ENCODE measurements around the gene SYNDIG1.

SYNDIG1 gene

DNA sequence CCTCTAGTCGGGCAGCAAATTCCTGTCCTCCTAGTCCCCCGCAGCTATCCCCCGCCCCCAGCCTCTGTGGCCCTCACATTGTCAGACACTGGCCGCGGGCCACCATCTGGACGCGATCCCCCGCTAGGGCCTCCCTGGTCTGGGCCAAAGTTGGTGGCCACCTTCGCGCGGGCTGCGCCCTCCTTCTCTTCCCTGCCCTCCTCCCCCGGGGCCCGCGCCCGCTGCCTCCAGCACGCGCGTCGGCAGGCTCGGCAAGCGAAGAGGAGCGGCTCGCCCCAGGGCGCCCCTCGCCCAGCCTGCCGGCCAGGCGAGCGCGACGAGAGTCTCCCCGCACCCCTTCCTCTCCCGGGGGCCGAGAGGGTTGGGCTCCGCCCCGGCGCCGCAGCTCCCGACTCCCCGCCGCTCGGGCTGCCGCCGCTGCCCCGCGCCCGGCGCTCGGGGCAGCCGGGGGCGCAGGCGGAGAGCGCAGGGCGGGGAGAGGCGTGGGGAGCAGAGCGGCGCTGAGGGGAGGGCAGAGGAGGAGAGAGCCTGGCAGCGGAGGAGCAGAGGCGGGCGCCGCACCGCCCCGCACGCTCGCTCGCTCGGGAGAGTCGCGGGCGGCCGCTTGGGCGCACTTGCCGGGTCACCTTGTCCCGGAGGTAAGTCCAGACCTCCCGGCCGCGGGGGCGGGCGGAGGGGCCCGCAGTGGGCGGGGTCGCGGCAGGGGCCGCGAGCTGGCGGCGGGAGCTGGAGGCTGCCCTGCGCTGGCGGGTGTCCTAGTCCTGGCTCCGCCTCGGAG is at the start of gene SYNDIG1:
TSS of gene SYNDIG1 (plus strand) at position 514 of the 778 bp plus-strand sequence. CDS start 73,469 bp downstream, outside the sequence.
- DNase-seq: no peak

DNA sequence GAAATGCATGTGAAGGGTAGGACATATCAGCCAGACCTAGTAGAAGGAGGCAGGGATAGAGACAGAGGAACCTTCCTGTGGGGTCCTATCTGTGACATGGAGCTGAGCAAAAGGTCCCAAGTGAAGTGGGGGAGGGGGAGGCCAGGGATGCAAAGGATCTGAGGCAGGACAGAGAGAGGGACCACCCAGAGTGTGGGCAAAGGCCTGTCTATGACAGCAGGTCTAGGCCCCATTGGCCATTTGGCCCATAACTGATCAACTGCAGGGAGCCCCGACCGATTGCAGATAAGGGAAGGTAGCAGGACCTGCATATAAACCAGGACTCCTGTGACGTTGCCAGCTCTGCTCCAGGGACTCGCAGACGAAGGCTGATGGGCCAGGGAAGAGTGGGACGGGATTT is 49.6 kb upstream of the SYNDIG1 start:
- DNase-seq: no peak

DNA sequence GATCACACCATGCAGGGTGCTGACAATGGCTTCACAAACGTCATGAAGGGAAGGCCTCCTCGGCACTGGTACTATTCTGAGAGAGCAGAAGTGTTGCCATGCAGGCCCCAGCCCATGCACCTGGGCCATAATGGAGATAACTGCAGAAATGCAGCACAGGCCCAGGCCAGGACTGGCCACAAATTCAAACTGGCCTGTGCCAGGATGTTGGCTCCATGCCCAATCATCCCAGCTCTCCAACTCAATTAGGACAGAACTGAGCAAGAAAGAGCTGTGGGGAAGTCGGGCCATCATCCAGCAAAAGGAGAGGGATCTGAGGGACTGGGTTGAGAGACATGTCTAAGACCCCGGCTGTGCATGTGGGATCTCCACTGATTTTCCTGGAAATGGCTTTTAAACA is 48.9 kb upstream of the SYNDIG1 start:
- no peak for DNase-seq

DNA sequence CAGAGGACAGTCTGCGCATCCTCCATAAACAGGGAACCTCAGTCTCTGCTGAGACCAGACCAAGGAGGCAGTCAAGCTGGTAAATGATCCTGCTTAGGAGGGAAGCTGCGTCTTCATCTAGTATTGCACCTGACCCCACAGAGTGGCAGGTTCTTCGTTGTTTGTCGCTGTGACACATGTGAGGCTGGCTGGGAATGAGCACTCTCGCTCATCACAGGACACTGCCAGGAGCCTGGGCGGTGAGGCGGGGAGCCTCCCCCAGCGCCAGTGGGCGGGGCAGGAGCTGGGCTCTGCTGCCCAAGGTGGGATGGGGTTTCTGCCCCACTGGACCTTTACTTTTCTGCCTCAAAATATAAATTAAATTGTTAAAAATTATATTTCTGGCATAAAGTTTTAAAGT is 48.4 kb upstream of the SYNDIG1 start:
- no peak for DNase-seq

DNA sequence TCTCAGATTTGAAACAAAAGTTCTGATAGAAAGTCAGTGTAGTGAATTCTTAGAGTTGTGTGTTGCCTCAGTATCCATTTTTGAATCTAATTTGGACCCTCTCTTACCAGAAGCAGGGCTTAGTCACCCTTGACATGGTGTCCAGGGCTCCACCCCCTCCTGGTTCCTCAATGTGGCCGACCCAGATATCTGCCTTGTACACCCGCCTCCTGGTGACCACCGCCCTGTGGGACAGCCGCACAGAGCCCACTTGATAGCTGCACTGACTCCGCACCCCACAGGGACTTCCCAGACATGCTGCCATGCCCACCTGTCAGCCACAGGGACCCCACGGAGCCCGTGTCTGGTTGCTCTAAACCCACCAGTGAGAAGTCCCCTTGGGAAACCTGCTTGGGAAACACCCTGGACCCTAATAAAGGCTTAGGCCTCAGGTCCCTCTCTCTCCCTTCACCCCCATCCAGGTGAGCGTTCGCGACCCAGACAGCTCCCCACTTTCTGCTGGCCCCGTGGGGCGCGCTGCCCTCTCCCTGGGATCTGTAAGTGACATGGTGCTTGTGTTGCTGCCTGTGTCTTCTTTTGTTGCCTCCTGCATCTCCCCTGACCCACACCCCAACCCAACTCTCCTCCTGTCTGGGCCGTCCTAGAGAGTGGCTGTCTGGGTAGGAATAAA is 47.2 kb upstream of the SYNDIG1 start:
- DNase-seq: no peak

DNA sequence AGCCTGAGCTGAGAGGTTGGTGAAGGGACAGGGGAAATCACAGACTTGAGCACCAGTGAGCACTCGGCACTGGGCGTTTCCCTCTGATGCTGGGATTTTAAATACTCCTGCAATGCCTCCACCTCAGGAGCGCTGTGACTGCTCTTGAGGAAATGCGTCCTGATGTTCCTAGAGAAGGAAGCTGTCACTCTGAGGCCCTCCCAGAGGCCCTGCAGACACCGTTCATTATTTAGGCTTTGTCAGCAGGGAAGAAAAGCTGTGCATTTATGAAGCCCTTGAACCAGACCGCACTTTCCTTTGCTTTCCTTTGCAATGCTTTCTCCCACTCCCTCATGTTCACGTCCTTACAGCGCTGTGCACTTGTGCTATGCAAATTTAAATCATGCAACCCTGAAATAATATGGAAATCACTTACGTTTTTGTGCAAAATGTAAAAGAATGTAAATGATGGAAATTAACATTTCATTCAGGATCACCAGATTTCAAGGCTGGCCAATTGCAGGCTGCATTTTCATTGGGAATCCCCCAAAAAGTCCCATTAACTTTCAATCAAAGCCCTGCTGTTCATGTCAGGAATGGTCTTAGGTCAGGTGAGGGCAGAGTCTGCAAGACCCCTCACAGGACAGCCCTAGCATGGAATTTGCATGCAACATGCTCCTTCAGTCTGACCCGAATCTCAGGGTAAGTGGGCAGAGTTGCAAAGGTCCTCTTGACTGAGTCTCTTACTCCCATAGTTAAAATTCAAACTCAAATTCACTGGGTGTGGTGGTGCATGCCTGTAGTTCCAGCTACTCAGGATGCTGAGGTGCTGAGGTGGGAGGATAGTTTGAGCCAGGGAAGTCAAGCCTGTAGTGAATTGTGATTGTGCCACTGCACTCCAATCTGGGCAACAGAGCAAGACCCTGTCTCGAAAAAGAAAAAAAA is 45.8 kb upstream of the SYNDIG1 start:
- DNase-seq: no peak

DNA sequence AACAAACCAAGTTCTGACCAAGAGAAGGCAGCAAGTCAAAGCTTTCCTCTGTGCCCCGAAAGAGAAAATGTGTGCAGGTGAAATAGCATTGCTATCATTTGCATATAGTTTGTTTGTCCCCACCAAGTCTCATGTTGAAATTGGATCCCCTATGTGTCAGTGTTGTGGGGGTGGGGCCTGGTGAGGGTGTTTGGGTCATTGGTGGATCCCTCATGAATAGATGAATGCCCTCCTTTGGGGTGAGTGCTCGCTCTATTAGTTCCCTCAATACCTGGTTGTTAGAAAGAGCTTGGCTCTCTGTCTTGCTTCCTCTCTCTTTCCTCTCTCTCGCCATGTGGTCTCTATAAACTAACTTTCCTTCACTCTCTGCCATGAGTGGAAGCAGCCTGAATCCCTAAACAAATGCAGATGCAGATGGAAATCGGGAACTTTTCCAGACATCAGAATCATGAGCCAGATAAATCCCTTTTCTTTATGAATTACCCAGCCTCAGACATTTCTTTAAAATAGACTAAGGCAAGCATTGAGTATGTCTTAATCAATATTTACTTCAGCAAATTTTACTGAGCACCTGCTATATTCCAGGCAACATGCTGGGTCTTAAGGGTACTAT is 43.8 kb upstream of the SYNDIG1 start:
- no peak for DNase-seq

DNA sequence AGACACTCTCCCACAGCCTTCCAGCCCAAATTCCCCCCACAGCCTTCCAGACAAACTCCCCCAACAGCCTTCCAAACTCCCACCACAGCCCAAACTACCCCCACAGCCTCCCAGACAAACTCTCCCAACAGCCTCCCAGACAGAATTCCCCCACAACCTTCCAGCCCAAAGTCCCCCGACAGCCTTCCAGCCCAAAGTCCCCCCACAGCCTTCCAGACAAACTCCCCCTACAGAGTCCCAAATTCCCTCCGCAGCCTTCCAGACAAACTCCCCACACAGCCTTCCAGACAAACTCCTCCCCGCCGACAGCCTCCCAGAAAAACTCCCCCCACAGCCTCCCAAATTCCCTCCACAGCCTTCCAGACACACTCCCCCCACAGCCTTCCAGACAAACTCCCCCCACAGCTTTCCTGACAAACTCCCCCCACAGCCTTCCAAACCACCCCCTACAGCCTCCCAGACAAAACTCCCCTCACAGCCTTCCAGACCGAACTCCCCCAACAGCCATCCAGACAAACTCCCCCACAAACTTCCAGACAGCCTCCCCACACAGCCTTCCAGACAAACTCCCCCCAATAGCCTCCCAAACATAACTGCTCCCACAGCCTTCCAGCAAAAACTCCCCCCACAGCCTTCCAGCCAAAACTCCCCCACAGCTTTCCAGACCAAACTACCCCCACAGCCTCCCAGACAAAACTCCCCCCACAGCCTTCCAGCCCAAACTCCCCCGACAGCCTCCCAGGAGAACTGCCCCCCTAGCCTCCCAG is 38.0 kb upstream of the SYNDIG1 start:
- DNase-seq: no peak

DNA sequence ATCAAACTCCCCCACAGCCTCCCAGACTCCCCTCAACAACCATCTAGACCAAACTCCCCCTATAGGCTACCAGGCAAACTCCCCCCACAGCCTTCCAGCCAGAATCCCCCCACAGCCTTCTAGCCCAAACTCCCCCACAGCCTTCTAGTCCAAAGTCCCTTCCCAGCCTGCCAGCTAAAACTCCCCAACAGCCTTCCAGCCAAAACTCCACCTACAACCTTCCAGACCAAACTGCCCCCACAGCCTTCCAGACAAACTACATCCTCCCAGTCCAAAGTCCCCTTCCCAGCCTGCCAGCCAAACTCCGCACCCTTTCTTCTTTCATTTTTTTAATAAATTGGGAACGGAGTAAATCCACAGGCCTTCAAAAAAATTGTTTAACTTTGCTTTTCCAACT is 37.4 kb upstream of the SYNDIG1 start:
- no peak for DNase-seq

DNA sequence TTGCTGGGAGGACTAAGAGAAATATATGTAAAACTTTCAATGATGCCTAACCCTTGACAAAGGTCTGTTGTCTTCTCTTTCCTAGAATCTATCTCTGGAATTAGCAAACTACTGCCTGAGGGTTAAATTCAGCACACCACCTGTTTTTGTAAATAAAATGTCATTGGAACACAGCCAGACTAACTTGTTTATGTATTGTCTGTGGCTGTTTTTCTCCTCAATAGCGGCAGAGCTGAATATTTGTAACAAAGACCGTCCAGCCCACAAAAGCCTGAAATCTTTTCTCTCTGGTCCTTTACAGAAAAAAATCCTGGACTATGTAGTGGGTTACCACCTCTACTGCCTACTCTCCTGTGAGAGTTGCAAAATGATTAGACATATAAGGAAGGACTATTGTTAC is 33.3 kb upstream of the SYNDIG1 start:
- no peak for DNase-seq

DNA sequence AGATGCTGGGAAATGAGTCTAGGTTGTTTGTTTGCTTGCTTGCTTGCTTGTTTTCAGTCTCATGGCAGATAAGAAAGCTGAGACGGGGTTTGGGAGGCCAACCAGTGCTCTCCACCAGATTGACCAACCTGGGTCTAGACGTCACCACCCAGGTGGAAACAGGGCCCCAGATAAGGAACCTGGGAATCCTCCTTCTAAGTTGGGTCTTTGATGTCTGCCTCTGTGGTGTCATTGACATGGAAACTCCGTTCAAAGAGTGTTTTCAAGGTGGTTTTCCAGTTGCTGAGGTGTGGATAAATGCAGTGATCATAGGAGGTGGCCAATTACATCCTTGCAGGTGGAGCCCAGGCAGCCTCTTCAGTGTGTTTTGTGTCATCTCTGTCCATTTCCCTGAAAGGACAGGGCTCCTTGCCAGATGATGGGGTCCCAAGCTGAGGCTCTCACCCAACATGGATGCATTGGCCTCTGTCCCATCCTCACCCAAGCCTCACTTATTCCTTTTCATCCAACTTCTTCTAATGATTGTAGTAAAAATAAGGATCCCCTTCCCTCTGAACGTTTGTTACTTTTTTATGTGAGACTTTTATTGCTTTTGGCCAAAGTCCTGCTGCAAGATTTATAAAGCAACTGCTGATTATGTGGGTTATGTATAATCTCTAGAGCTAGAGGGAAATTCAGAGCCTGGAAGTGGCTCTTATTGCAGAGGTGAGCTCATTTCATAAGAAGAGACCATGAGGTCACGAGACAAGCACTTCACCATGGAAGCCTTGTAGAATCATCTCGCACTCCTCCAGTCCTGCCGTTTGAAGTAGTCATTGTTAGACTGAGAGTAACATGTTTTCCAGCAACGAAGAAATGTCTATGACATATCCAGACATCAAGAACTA is 32.0 kb upstream of the SYNDIG1 start:
- no peak for DNase-seq

DNA sequence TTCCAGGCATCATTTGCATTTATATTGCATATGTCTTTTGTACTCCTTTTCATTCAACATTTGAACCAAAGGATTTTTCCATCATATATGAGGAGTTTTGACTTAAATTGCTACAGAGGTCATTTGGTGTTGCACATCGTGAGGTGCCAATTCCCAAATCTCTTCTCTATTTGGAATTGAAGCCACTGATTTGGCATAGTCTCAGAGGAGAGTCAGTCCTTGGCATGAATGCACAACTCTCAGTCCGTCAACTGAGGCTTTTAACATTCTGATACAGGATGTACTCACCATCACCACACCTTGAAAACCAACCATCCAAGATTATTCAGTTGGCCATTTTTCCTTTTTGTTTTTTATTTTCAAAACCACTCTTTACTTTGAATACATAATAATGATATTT is 31.1 kb upstream of the SYNDIG1 start:
- no peak for DNase-seq

DNA sequence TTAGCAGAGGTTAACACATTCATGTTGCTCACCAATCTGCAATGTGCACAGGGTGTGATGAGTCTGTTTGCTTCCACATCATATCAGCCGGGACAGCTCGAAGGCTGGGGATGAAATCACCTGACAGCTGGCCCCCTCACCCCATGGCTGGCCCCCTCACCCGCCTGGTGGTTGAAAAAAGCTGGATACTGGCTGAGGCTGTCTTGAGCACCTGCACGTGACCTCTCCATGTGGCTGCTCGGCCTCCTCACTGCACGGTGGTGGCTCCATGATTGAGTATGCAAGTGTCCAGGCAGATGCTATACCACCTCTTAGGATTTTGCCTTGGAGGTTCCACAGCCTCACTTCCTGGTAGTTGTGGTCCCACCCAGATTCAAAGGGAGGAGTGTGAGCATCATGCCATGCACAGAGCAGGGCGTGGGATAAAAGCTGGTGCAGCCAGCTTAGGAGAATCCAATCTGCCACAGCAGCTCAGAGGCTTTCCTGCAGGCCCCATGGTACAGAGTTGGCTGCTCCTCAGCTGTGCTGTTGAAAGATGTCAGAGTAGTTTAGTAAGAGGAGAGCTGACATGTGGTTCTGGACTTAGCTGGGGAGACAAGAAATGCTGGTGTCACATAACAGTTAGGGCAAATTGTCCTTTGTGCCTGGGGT is 29.6 kb upstream of the SYNDIG1 start:
- DNase-seq: no peak

DNA sequence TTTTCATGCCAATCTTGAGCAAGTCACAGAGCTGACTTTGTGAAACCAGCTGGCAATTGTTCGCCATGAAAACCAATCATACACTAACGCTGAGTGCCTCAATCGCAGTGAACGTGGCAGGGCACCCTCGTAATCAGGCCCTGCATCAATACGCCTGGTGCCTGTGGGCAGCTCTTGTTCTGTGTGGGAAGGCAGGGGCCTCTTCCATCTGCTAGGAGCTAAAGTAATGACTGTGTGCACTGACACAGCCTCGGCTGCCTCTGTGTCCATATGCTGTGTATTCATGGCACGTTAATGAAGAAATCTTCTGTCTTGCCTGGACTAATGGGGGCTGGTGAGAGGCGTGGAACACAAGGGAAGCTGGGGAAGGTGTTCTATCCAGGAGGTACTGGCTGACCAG is 27.8 kb upstream of the SYNDIG1 start:
- DNase-seq: no peak

DNA sequence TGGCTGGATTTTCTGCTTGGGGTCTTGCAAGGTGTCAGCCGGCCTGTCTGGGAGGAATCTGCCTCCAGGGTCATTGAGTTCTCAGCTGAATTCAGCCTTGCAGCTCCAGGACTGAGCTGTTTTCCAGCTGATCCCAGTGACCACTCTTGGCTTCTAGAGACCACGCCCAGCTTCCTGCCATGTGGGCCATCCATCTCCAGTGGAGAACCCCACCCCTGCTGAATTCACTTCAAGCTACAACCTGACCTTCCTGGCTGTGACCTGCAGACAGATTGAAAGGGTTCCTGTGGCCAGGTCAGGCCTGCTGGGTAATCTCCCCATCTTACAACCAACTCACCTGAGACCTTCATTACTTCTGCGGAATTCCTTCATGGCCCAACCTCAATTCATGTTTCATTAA is 26.5 kb upstream of the SYNDIG1 start:
- DNase-seq: no peak

DNA sequence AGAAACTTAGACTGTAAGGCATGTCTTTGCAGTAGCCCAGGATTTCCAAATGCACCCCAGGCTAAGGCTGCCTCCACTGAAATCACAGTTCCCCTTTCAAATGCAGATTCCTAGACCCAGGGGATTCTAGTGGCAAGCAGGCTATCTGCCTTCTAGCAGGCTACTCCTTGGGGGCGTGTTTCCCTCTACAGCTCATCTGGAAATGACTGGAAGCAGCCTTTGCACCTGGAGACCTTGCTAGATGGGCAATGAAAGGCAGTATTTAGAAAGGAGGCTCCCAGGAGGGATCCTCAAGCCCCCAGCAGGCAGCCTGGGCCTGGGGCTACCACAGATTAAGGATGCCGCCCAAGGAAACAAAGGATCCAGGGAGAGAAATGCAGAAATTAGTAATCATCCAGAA is 26.0 kb upstream of the SYNDIG1 start:
- DNase-seq: no peak

DNA sequence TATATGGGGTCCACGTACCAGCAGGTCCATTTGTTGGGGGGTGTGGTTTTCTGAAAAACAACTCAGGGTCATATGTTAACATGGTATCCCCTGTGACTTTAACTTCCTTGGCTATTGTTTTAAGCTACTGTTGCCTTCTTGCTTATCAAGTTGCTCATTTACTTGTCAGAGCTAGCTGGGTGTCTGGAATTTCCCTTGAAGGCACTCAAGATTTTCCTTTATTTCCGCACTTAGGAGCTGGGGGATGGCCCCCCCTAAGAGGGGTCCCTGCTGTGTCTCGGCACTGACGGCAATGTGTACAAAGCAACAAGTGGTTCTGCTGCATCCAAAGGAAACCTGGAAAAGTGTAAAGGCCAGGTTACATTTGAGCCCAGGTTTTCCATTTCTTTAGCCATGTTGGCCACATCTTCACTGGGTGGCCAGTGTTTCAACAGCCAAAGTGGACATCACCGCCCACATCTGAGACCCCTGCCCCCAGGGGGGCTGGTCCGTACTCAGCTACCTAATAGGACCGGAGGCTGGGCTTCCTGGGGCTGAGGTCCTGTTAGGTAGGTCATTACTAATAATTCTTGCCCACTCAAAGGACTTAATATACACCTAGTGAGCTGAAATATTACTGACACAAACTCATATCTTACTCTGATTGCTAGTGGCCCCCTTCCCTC is 24.8 kb upstream of the SYNDIG1 start:
- DNase-seq: no peak

DNA sequence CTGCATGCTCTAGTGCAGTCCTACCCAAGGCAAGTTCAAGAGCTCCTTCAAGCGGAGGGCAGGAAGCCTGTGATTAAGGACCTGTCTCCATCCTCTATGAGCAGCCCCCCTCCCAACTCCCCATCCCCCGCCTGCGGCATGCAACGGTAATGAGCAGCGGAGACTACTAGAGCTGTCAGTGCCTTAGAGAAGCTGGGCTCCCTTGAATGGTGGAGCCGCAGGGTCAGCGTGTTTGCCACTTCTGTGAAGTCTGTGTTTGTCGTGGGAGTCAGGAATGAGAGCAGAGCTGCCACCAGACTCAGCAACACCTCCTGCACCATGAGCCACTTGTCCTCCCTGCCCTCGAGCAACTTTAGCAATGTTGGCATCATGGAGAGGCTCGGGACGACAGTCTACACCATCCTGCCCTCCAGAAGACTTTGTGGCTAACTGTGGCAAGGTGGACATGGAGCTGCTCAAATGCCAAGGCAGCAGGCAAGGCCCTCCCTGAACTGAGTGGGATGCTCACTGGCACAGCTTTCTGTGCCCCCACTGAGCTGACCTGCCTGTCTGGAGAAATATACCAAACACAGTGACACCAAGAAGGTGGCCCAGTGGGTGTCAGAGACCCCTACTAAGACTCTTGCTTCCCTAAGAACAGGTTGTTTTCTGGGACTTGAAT is 23.8 kb upstream of the SYNDIG1 start:
- no peak for DNase-seq

DNA sequence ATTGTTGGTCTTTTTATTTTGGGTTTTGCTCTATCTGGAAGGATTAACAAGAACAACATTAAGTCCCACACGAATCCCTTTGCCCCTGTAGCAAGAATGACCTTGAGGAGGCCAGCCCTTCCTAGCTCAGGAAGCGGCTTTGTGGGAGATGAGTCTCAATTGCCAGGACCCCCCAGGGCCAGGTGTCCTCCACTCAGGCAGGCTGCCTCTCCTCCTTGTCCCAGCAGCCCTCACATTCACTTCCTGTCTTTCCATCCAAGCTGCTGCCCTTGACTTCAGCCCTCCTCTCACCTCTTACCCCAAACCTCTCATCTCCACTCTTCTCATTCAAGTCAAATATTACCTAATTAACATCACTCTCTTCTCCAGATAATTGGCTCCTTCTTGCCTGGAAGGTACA is 22.6 kb upstream of the SYNDIG1 start:
- DNase-seq: no peak

DNA sequence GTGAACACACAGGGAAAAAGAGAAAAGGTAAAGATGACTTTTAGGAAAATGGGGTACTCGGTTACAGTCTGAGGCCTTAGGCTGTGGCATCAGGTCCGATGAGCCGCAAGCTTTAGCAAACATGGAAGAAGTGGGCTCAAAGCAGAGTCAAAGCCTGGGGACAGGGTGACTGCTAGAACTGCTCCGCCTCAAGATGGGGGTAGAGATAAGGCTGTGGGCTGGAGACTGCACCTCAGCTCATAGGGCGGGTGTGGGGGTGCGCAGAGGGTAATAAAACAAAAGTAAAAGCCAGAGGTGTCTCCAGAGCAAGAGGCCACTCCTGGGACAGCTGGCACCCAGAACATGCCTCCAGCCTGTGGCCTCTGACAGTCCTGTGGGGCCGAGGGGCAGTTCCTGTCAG is 21.3 kb upstream of the SYNDIG1 start:
- no peak for DNase-seq
